ENCODE data around the gene PRDM16. TPM values are rescaled to one million over a fixed set of nuclear protein-coding genes. Genes with fewer than 3 reads are reported as not detected.
A peak's percentile ranks its signal among the peaks of the same experiment; 100 is the strongest.

The PRDM16 gene
- total RNA-seq, 1 experiment from 2014 or later, result 0.69 TPM

DNA sequence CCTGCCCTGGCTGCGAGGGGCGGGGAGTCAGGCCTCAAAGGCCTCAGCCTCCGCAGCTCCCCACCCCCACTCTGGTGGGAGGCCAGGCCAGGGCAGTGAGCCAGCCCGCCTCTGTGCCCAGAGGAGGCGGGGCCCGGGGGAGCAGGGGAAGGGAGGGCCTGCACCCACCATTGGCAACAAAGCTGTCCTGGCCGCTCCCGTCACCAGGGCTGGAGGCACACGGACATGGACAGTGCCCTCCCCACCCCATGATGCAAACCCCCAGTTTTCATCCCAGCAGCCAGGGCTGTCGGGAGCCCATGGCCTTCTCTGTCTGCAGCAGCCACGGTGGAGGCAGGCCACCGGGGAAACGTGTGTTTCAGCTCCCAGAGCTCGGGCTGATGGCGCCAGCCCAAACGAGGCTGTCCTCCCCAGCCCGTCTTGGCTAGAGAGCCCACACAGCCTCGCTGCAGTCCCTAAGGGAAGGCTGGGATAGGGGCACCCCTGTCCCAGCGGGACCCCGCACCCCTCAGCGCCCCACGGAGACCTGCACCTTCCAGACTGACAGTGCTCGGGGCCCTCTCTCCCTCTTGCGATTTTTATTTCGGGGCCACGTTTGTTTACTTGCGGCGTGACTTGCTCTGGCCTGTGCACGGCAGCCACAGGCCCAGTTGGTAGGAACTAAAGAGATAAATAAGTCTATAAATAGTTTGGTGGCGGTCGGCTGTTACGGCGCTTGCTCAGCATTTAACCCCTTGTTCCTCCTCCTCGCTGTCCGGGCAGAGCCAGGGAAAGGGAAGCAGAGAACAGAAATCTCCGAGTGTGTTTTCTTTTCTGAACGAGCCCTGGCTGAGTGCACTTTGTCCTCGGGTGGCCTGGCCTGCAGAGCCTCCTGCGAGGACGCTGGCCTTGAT, 101.8 kb downstream of the PRDM16 start:
- peak; percentile 91 for DNase-seq
- H3K36me3 ChIP-seq (replicated peaks; ENCODE audit: control insufficient read depth, insufficient read depth, low read length), result no peaks in the 10 kb centered on the region
- no peaks in the 10 kb centered on the region for H3K27me3 ChIP-seq (ENCODE audit: control insufficient read depth, insufficient read depth, low read length)
- no peak overlapping the region for H3K4me3 ChIP-seq (ENCODE audit: insufficient read depth, low read depth, low read length)

DNA sequence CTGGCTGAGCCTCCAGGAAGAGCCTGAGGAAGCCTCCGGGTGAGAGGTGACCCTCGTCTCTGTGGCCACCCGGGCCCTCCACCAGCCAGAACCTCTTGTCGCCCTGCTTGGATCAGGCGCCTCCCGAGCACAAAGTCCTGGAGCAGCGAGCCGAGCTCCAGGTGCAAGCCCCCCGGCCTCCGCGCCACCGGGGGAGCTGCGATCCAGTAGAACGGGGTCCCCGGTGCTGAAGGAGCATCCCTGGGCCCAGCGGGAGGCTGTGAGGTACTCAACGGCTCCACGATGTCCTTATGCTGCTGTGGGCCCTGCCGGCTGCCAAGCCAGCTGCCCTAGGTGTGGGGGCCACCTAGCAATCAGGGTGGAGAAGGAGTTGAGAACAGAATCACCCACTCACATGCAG, 102.8 kb downstream of the PRDM16 start:
- no peak overlapping the region for H3K4me3 ChIP-seq (ENCODE audit: insufficient read depth, low read depth, low read length)

DNA sequence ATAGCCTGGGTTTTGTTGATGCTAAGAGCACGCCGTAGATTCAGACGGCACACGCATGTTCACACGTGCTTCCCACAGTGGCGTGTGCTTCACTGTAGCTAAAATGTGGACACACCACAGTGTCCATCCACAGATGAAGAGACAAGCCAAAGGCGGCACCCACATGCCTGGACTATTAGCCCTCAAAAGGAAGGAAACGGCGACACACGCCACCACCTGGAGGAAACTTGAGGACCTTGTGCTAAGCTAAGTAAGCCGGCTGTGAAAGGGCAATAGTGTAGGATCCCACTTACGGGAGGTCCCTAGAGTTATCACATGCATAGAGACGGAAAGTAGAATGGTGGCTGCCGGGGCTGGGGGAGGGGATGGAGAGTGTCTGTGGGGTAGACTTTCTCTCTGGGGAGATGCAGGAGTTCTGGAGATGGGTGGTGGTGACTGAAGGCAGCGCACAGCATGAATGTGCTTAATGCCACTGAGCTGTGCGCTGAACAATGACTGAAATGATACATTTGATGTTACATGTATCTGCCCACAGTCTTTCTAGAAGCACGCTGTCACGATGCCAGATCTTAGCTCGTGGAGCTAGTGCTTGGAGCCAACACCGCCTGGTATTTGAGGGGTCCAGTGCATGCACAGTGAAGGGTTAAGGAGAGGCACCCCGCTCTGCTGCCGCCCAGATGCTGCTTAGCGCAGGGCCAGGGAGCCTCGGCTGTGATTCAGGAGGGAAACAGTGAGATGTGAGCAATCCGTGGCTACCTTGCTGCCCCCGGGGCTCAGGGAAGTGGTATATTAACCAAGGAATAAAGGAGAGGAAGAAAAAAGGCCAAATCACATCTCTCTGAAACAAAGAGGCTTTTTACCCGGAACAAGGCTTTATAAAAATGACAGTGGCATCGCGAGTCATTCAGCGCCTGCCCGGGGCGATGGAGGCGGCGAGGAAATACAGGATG, 103.7 kb downstream of the PRDM16 start:
- H3K4me3 ChIP-seq (ENCODE audit: insufficient read depth, low read depth, low read length), result no peak overlapping the region
- H3K36me3 ChIP-seq (replicated peaks; ENCODE audit: control insufficient read depth, insufficient read depth, low read length), result no peaks in the 10 kb centered on the region
- no peak for DNase-seq
- H3K27me3 ChIP-seq (ENCODE audit: control insufficient read depth, insufficient read depth, low read length), result no peaks in the 10 kb centered on the region

More for the DNA sequence above, 102.8 kb downstream of the PRDM16 start:
- DNase-seq, result no peak
- Histone ChIP-seq H3K36me3 (replicated peaks; ENCODE audit: control insufficient read depth, insufficient read depth, low read length) (no peaks in the 10 kb centered on the region), H3K27me3 (ENCODE audit: control insufficient read depth, insufficient read depth, low read length) (no peaks in the 10 kb centered on the region)

DNA sequence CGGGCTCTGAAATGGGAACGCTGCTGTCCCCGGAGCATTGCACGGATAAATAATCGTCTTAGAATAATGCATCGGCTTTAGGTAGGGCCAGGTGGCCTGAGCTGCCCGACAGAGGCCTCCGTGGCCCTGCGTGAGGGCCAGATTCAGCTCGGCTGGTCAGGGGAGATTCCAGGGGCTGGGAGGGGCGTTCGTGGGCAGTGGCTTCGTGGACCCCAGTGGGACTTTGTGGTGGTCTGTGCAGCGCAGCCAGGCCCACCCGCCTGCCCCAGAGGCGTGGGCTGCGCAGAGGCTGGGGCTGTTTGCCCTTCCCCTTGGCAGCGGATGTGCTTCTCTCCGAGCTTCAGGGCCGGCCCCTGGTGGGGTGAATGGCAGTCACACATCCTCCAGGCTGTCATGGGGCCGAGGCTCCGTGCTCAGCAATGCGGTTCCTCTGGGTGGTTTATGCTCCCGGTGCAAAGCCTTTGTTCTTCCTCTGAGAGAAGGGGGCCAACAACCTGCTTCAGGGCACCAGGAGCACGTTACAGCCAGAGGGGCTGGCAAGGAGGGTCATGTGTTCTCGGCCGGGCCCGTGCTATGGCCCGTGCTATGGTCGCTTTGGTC, 104.5 kb downstream of the PRDM16 start:
- Histone ChIP-seq H3K36me3 (replicated peaks; ENCODE audit: control insufficient read depth, insufficient read depth, low read length) (no peaks in the 10 kb centered on the region), H3K27me3 (ENCODE audit: control insufficient read depth, insufficient read depth, low read length) (no peaks in the 10 kb centered on the region), H3K4me3 (ENCODE audit: insufficient read depth, low read depth, low read length) (no peak overlapping the region)
- DNase-seq, result no peak

DNA sequence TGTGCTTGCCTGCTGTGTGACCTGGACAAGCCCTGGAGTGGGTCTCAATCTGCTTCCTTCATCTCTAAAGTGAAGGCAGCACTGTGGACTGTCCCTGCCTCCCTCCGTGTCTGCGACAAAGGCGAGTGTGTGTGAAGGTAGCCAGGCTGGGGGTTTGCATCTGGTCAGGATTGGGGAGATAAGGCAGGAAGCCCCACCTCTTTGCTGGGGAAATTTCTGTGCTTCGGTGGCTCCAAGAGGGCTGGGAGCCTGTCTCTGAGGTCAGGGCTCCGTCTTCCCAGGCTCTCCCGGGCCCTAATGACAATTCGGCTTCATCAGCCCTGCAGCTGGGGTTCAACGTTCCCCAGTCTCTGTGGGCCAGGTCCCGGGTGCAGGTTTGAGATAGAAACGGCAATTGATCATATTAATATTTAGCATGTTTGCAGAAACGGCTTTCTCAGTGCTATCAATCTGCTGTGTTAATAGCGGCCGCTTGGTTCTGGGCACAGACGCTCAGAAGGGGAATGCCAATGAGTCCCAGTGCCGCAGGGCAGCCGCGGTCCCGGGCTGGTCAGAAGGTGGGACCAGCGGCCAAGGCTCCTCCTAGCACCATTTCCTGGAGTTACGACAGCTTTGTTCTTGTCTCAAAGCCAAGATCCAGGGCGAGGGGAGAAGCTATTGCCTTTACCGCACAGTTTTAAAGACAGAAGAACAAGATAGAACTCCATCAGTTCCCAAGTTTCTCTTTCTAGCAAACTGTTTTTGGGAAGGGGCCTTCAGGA, 105.7 kb downstream of the PRDM16 start:
- no peaks in the 10 kb centered on the region for H3K36me3 ChIP-seq (replicated peaks; ENCODE audit: control insufficient read depth, insufficient read depth, low read length)
- DNase-seq, result no peak
- H3K27me3 ChIP-seq (ENCODE audit: control insufficient read depth, insufficient read depth, low read length), result no peaks in the 10 kb centered on the region
- no peak overlapping the region for H3K4me3 ChIP-seq (ENCODE audit: insufficient read depth, low read depth, low read length)

DNA sequence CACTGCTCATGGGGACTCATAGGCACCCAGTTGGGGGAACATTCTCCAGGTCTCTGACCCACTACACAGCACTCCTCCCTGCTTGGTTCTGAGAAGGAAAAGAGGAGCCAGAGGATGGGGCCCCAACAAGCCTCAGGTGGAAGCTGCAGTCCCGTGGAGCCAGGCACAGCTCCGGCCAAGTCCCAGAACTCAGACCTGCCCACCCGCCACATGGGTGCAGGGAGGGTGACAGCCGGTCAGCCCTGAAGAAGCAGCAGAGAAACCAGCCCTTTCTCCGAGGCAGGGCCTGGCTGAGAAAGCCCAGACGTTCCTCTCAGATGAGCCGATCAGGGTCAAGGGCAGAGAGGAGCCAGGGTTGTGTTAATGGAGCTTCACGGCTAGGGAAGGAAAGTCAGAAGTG, 106.5 kb downstream of the PRDM16 start:
- DNase-seq, result no peak
- Histone ChIP-seq H3K4me3 (ENCODE audit: insufficient read depth, low read depth, low read length) (no peak overlapping the region), H3K27me3 (ENCODE audit: control insufficient read depth, insufficient read depth, low read length) (no peaks in the 10 kb centered on the region)

DNA sequence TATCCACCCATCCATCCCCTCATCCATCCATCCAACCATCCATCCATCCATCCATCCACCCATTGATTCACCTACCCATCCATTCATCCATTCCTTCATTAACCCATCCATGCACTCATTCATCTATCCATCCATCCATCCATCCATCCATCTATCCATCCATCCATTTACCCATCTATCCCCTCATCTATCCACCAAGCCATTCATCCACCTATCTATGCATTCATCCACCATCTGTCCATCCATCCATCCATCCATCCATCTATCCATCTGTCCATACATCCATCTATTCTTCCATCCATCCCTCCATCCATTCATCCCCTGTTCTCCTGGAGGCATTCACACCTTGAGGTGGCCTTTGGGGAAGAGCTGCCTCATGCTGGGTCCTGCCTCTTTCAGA, 107.0 kb downstream of the PRDM16 start:
- no peak overlapping the region for H3K4me3 ChIP-seq (ENCODE audit: insufficient read depth, low read depth, low read length)
- H3K36me3 ChIP-seq (replicated peaks; ENCODE audit: control insufficient read depth, insufficient read depth, low read length), result no peaks in the 10 kb centered on the region
- H3K27me3 ChIP-seq (ENCODE audit: control insufficient read depth, insufficient read depth, low read length), result no peaks in the 10 kb centered on the region
- DNase-seq, result no peak

More for the DNA sequence above, 106.5 kb downstream of the PRDM16 start:
- no peaks in the 10 kb centered on the region for H3K36me3 ChIP-seq (replicated peaks; ENCODE audit: control insufficient read depth, insufficient read depth, low read length)

DNA sequence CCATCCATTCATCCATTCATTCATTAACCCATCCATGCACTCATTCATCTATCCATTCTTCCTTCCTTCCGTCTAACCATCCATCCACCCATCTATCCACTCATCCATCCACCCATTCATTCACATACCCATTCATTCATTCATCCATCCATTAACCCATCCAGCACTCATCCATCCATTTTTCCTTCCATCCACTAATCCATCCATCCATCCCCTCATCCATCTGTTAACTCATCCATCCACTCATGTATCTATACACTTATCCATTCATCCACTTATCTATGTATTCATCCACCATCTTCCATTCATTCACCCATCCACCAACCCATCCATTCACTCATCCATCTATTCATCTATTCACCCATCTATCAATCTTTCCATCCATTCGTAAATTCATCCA, 107.8 kb downstream of the PRDM16 start:
- DNase-seq, result no peak
- Histone ChIP-seq H3K4me3 (ENCODE audit: insufficient read depth, low read depth, low read length) (no peak overlapping the region), H3K36me3 (replicated peaks; ENCODE audit: control insufficient read depth, insufficient read depth, low read length) (no peaks in the 10 kb centered on the region), H3K27me3 (ENCODE audit: control insufficient read depth, insufficient read depth, low read length) (no peaks in the 10 kb centered on the region)

DNA sequence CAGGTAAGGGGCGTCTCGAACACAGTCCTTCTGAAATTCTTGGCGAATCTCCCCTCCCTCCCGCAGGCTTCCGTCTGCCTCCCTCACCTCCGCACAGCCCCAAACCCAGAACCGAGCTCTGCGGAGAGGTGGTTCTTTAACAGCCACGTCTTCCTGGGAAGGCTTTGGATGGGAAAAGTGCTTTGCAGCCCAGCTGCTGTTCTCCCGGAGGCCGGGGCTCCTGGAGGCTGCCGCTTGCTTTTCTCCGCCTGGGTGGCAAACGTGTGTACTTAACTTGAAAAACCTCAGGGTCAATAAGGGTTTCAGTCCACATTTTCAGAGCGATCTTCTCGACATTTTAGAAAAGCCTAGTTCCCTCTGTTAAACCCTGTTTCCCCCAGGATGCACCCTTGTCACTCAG, 109.3 kb downstream of the PRDM16 start:
- H3K4me3 ChIP-seq (ENCODE audit: insufficient read depth, low read depth, low read length), result no peak overlapping the region
- no peak for DNase-seq
- no peaks in the 10 kb centered on the region for H3K36me3 ChIP-seq (replicated peaks; ENCODE audit: control insufficient read depth, insufficient read depth, low read length)
- H3K27me3 ChIP-seq (ENCODE audit: control insufficient read depth, insufficient read depth, low read length), result no peaks in the 10 kb centered on the region

DNA sequence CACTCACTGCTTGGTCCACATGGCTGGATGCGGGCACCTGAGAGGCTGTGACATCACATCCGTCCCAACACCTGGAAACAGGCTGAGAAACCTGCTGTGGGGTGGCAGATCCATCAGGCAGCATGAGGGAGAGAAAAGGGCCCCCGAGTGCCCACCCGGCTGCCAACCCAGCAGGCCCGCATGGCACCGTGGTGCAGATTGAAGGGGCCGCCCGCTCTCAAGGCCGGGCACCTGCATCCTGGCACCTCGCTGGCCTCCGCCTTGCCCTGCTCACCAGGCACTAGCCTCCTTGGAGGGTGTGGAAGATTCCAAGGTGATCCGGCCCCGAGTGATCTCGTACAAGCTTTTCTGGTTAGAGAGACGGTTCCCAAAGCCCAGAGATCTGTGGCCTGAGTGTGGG, 110.5 kb downstream of the PRDM16 start:
- Histone ChIP-seq H3K36me3 (replicated peaks; ENCODE audit: control insufficient read depth, insufficient read depth, low read length) (no peaks in the 10 kb centered on the region), H3K4me3 (ENCODE audit: insufficient read depth, low read depth, low read length) (no peak overlapping the region), H3K27me3 (ENCODE audit: control insufficient read depth, insufficient read depth, low read length) (no peaks in the 10 kb centered on the region)
- DNase-seq, result no peak

DNA sequence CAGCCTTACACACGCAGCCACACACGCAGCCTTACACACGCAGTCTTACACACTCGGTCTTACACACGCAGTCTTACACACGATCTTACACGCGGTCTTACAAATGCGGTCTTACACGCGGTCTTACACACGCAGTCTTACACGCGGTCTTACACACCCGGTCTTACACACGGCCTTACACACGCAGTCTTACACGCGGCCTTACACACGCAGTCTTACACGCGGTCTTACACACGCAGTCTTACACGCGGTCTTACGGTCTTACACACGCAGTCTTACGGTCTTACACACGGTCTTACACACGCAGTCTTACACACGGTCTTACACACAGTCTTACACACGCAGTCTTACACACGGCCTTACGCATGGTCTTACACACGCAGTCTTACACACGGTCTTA, 111.9 kb downstream of the PRDM16 start:
- H3K36me3 ChIP-seq (replicated peaks; ENCODE audit: control insufficient read depth, insufficient read depth, low read length), result no peaks in the 10 kb centered on the region
- no peak for DNase-seq
- no peak overlapping the region for H3K4me3 ChIP-seq (ENCODE audit: insufficient read depth, low read depth, low read length)
- H3K27me3 ChIP-seq (ENCODE audit: control insufficient read depth, insufficient read depth, low read length), result no peaks in the 10 kb centered on the region

DNA sequence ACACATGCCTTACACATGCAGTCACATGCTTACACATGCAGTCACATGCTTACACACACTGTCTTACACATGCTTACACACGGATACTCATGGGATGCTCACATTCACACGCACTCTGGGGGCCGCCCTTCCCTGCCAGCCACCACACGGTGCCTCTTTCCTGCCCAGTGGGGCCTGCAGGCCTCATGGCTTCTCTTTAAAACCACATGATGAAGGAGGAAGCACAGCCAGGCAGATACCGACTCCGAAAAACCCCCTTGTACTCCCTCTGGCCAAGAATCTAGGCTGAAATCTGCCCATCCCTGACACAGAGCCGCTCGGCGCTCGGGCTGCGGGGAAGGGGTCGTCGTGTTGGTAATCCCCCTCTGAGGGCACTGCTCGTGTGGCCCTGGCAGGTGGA, 113.0 kb downstream of the PRDM16 start:
- no peaks in the 10 kb centered on the region for H3K27me3 ChIP-seq (ENCODE audit: control insufficient read depth, insufficient read depth, low read length)
- H3K36me3 ChIP-seq (replicated peaks; ENCODE audit: control insufficient read depth, insufficient read depth, low read length), result no peaks in the 10 kb centered on the region
- no peak for DNase-seq
- H3K4me3 ChIP-seq (ENCODE audit: insufficient read depth, low read depth, low read length), result no peak overlapping the region

DNA sequence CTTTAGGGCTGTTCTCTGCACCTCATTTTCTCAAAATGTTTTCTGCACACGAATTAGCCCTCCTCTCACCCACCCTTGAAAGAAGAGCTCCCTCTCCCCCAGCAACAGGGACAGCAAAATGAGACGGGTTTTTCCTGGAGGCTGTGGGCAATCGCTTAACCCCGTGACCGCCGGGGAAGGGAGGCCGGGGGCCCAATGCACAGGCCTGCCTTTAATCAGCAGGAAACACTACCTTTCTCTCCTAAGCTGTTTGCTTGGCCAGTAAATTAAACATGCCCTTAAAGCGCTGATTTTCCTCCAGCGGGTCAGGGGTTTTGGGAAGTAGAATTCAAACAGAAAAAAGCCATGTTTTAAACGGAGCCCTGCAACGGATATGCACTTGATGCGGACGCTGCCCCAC, 114.4 kb downstream of the PRDM16 start:
- H3K4me3 ChIP-seq (ENCODE audit: insufficient read depth, low read depth, low read length), result no peak overlapping the region
- no peaks in the 10 kb centered on the region for H3K27me3 ChIP-seq (ENCODE audit: control insufficient read depth, insufficient read depth, low read length)
- DNase-seq, result no peak
- H3K36me3 ChIP-seq (replicated peaks; ENCODE audit: control insufficient read depth, insufficient read depth, low read length), result no peaks in the 10 kb centered on the region

DNA sequence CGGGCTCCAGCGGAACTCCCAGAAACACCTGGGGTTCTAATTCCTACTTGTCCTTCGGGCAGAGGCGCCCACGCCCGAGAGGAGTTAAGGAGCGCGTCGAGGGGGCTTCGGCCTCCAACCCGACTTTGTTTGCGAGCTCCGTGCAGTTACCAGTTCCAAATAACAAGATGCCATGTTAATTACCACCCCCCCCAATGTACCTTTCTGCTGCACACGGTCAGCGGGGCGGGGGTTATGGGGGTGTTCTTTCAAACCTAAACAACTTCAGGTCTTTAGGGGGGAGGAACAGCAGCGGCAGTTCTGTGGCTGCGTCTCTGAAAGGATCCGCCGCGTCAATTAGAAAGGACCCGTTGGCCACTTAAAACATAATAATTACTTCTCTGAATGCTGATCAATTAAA, 114.8 kb downstream of the PRDM16 start:
- DNase-seq, result no peak

More for the DNA sequence above, 114.8 kb downstream of the PRDM16 start:
- Histone ChIP-seq H3K4me3 (ENCODE audit: insufficient read depth, low read depth, low read length) (no peak overlapping the region), H3K36me3 (replicated peaks; ENCODE audit: control insufficient read depth, insufficient read depth, low read length) (no peaks in the 10 kb centered on the region), H3K27me3 (ENCODE audit: control insufficient read depth, insufficient read depth, low read length) (no peaks in the 10 kb centered on the region)

Data from H7 (cell line).